ENCODE data around the gene CABLES1.

GRCh38 chr18:23094411-23095190 lies 40.7 kb upstream of the CABLES1 start:
- TF ChIP-seq, protein P1, sequence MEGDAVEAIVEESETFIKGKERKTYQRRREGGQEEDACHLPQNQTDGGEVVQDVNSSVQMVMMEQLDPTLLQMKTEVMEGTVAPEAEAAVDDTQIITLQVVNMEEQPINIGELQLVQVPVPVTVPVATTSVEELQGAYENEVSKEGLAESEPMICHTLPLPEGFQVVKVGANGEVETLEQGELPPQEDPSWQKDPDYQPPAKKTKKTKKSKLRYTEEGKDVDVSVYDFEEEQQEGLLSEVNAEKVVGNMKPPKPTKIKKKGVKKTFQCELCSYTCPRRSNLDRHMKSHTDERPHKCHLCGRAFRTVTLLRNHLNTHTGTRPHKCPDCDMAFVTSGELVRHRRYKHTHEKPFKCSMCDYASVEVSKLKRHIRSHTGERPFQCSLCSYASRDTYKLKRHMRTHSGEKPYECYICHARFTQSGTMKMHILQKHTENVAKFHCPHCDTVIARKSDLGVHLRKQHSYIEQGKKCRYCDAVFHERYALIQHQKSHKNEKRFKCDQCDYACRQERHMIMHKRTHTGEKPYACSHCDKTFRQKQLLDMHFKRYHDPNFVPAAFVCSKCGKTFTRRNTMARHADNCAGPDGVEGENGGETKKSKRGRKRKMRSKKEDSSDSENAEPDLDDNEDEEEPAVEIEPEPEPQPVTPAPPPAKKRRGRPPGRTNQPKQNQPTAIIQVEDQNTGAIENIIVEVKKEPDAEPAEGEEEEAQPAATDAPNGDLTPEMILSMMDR (IDR thresholded peaks at IDR 0.05; ENCODE audit: insufficient read depth, low read length, poor library complexity, severe bottlenecking) = no peak
- no peak for TF ChIP-seq EZH2phosphoT487 (conservative IDR thresholded peaks at IDR 0.05; ENCODE audit: low read length)

Measured in SU-DHL-6 (cell line).